NCI-H2227 treated with DMSO at 0.1 percent for 48 hours (cell line): Measurements from ENCODE around the gene HIVEP1.

Experiments
- DNase-seq: peaks from one replicate; lab custom pipeline; 2025; lab: John Stamatoyannopoulos, UW

Gene HIVEP1

GRCh38 chr6:12012038-12012557 lies at the start of gene HIVEP1:
Gene HIVEP1, plus strand, starts transcription at chr6:12012312. Its CDS starts 3,317 bp downstream, at chr6:12015629.
- no peak for DNase-seq

- DNase-seq, result no peak
Measured at GRCh38 chr6:11963756-11964500, 48.2 kb upstream of the HIVEP1 start.

- DNase-seq, result no peak
Measured at GRCh38 chr6:11964729-11965335, 47.3 kb upstream of the HIVEP1 start.

GRCh38 chr6:11965499-11965898 lies 46.6 kb upstream of the HIVEP1 start:
- no peak for DNase-seq

- DNase-seq, result no peak
Measured at GRCh38 chr6:11968241-11968806, 43.8 kb upstream of the HIVEP1 start.

GRCh38 chr6:11969092-11969491 lies 43.0 kb upstream of the HIVEP1 start:
- no peak for DNase-seq

- DNase-seq, result no peak
Measured at GRCh38 chr6:11970114-11970513, 42.0 kb upstream of the HIVEP1 start.

GRCh38 chr6:11971154-11971553 lies 41.0 kb upstream of the HIVEP1 start:
- no peak for DNase-seq

GRCh38 chr6:11972270-11972669 lies 39.8 kb upstream of the HIVEP1 start:
- DNase-seq, result no peak

- no peak for DNase-seq
Measured at GRCh38 chr6:11972806-11973205, 39.3 kb upstream of the HIVEP1 start.

- no peak for DNase-seq
Measured at GRCh38 chr6:11973238-11973637, 38.9 kb upstream of the HIVEP1 start.

GRCh38 chr6:11974089-11974488 lies 38.0 kb upstream of the HIVEP1 start:
- DNase-seq, result no peak

- DNase-seq, result no peak
Measured at GRCh38 chr6:11975353-11975977, 36.6 kb upstream of the HIVEP1 start.

- DNase-seq, result no peak
Measured at GRCh38 chr6:11976489-11976888, 35.6 kb upstream of the HIVEP1 start.

- DNase-seq, result no peak
Measured at GRCh38 chr6:11977193-11977592, 34.9 kb upstream of the HIVEP1 start.

GRCh38 chr6:11977738-11978137 lies 34.4 kb upstream of the HIVEP1 start:
- DNase-seq, result no peak

- no peak for DNase-seq
Measured at GRCh38 chr6:11978169-11978987, 33.7 kb upstream of the HIVEP1 start.

- DNase-seq, result no peak
Measured at GRCh38 chr6:11979866-11980265, 32.2 kb upstream of the HIVEP1 start.

GRCh38 chr6:11983306-11983705 lies 28.8 kb upstream of the HIVEP1 start:
- no peak for DNase-seq

- DNase-seq, result no peak
Measured at GRCh38 chr6:11987386-11987785, 24.7 kb upstream of the HIVEP1 start.

- DNase-seq, result no peak
Measured at GRCh38 chr6:11989386-11989785, 22.7 kb upstream of the HIVEP1 start.

GRCh38 chr6:11992086-11992485 lies 20.0 kb upstream of the HIVEP1 start:
- no peak for DNase-seq
